HFFc6 (cell line): Measurements from ENCODE around the gene P3H1. TPM values are rescaled to one million over a fixed set of nuclear protein-coding genes. Genes with fewer than 3 reads are reported as not detected.

Source experiments
- DNase-seq: peaks from one replicate; pipeline ENCODE4 v3.0.0-alpha.2; 2018
- H3K27ac Mint-ChIP-seq: 2 replicates; pipeline ENCODE4 v1.8.0; 2020; ENCODE audit warnings: mild to moderate bottlenecking, mixed read lengths
- H3K27me3 Mint-ChIP-seq: 2 replicates; pipeline ENCODE4 v1.8.0; 2021; ENCODE audit warnings: mild to moderate bottlenecking, moderate library complexity, mixed read lengths; ENCODE audit not compliant: insufficient read depth
- H3K36me3 Mint-ChIP-seq: 2 replicates; pipeline ENCODE4 v1.8.0; 2021; ENCODE audit warnings: low read depth, mixed read lengths
- H3K4me1 Mint-ChIP-seq: 2 replicates; pipeline ENCODE4 v1.8.0; 2020; ENCODE audit warnings: low read depth, mixed read lengths
- H3K4me3 Mint-ChIP-seq: 2 replicates; pipeline ENCODE4 v1.8.0; 2020; ENCODE audit warnings: mild to moderate bottlenecking, moderate library complexity, mixed read lengths
- H3K9me3 Mint-ChIP-seq: 2 replicates; pipeline ENCODE4 v1.8.0; 2020; ENCODE audit warnings: mild to moderate bottlenecking, mixed read lengths
- CTCF ChIP-seq: fragments of 200-600 bp; sonication (generic); IDR thresholded peaks from 2 replicates; pipeline ENCODE4 v1.5.0; 2021; ENCODE audit warnings: antibody characterized with exemption, mild to moderate bottlenecking
- total RNA-seq, 6 experiments: library from RNA; stranded (reverse); fragmentation: NEBNext Ultra II Directional; extraction: Animal tissue kit (Norgen Biotek cat#: 25700); gene quantifications; 2 replicates in 1 of 6; 3 replicates in 5 of 6; pipeline ENCODE4 v1.2.3, GENCODE V29; 2021

Gene P3H1
- total RNA-seq, 6 experiments from 2014 or later = 115 to 169 (median 126) TPM

- Mint-ChIP-seq H3K27ac (no peak overlapping the region), H3K27me3 (peaks cover 8% of the 10 kb centered on the region), H3K36me3 (no peaks in the 10 kb centered on the region), H3K4me1 (no peaks in the 10 kb centered on the region), H3K9me3 (no peaks in the 10 kb centered on the region), H3K4me3 (no peak overlapping the region)
- DNase-seq = no peak
- no peak for TF ChIP-seq CTCF
These were observed 21.2 kb upstream of the P3H1 start for GRCh38 chr1:42788021-42788420.

- Mint-ChIP-seq H3K9me3 (no peaks in the 10 kb centered on the region), H3K4me3 (no peak overlapping the region; the same call in 1 of the 2 replicates), H3K27me3 (peaks cover 8% of the 10 kb centered on the region), H3K27ac (no peak overlapping the region), H3K4me1 (no peaks in the 10 kb centered on the region), H3K36me3 (no peaks in the 10 kb centered on the region; the same call in 1 of the 2 replicates)
- TF ChIP-seq CTCF = no peak
- no peak for DNase-seq
These were observed 19.3 kb upstream of the P3H1 start for GRCh38 chr1:42786097-42786496.

- Mint-ChIP-seq H3K4me3 (peak within 1 kb of the TSS; percentile 46), H3K9me3 (no peaks in the 10 kb centered on the region), H3K4me1 (no peaks in the 10 kb centered on the region), H3K27ac (no peak within 1 kb of the TSS), H3K27me3 (peaks cover 8% of the 10 kb centered on the region), H3K36me3 (no peaks in the 10 kb centered on the region; the same call in 1 of the 2 replicates)
- DNase-seq = no peak
- no peak for TF ChIP-seq CTCF
These were observed 18.3 kb upstream of the P3H1 start, which contains the start of gene TMEM269 for GRCh38 chr1:42784946-42785693. TSS of gene TMEM269 (plus strand) at chr1:42784991. CDS start at chr1:42789894, 4,903 bp downstream.

- Mint-ChIP-seq H3K4me1 (no peaks in the 10 kb centered on the region), H3K27ac (no peak overlapping the region), H3K36me3 (no peaks in the 10 kb centered on the region; the same call in 1 of the 2 replicates), H3K4me3 (no peak overlapping the region), H3K9me3 (no peaks in the 10 kb centered on the region), H3K27me3 (peaks cover 4% of the 10 kb centered on the region)
- no peak for TF ChIP-seq CTCF
- DNase-seq = no peak
These were observed 17.7 kb upstream of the P3H1 start for GRCh38 chr1:42784547-42784945.

- Mint-ChIP-seq H3K27me3 (peaks cover 4% of the 10 kb centered on the region), H3K9me3 (no peaks in the 10 kb centered on the region), H3K36me3 (no peaks in the 10 kb centered on the region; the same call in 1 of the 2 replicates), H3K4me3 (no peak overlapping the region), H3K4me1 (no peaks in the 10 kb centered on the region), H3K27ac (no peak overlapping the region)
- TF ChIP-seq CTCF = no peak
- DNase-seq = no peak
These were observed 16.3 kb upstream of the P3H1 start for GRCh38 chr1:42783092-42783491.
